GM12801 (cell line): Measurements from ENCODE around the gene NUP214.

Experiments
- TF ChIP-seq, protein P1 (sequence below): IDR thresholded peaks from one replicate; pipeline ENCODE4 v1.5.1; 2011; ENCODE audit warnings: control low read depth; ENCODE audit not compliant: insufficient read length; ENCODE audit errors: extremely low read depth

NUP214 gene

DNA sequence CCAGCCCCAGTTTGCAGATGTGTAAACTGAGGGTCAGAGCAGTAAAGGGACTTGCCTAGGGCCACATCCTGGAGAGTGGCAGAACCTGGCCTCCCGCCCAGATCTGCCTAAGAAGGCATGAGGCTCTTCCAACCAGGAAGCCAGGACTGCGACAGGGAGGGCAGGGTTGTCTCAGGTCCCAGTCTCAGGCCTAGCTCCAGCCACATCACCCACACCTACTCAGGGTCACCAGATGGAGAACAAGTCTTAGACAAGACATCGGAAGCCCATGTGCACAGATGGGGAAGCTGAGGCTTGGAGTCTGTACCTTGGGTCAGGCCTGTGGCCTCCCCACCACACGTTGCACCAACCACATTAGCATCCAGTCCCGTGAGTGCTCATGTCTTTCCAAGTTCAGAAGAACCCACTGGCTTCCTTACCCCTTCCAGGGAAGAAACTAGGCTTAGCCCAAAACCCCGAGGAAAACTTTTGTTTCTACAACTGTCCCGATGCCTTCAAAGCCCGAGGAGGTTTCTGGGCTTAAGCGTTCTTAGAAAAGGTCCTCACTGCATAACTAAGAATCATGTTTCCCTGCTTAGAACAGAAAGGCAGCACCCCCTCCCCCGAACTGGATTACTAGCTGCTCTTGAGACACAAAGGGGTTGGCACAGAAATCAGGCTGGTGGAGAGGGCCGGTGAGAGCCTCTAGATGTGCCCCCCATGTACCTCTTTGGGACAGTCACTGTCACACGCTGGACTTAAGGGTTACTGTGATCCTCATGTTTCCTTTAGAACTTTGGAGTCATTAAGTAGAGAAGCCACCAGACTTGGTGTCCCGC lies 148.7 kb downstream of the NUP214 start:
- TF ChIP-seq, protein P1, sequence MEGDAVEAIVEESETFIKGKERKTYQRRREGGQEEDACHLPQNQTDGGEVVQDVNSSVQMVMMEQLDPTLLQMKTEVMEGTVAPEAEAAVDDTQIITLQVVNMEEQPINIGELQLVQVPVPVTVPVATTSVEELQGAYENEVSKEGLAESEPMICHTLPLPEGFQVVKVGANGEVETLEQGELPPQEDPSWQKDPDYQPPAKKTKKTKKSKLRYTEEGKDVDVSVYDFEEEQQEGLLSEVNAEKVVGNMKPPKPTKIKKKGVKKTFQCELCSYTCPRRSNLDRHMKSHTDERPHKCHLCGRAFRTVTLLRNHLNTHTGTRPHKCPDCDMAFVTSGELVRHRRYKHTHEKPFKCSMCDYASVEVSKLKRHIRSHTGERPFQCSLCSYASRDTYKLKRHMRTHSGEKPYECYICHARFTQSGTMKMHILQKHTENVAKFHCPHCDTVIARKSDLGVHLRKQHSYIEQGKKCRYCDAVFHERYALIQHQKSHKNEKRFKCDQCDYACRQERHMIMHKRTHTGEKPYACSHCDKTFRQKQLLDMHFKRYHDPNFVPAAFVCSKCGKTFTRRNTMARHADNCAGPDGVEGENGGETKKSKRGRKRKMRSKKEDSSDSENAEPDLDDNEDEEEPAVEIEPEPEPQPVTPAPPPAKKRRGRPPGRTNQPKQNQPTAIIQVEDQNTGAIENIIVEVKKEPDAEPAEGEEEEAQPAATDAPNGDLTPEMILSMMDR: no peak

GRCh38 chr9:131274674-131275331 lies 149.4 kb downstream of the NUP214 start:
- TF ChIP-seq, protein P1: no peak

GRCh38 chr9:131275332-131276093 lies 150.1 kb downstream of the NUP214 start:
- TF ChIP-seq, protein P1: no peak

- TF ChIP-seq, protein P1: no peak
Measured at GRCh38 chr9:131276094-131276888, 150.9 kb downstream of the NUP214 start, which contains the start of gene FAM78A. TSS of gene FAM78A (minus strand) at chr9:131276510. CDS start at chr9:131276179, 331 bp downstream.

DNA sequence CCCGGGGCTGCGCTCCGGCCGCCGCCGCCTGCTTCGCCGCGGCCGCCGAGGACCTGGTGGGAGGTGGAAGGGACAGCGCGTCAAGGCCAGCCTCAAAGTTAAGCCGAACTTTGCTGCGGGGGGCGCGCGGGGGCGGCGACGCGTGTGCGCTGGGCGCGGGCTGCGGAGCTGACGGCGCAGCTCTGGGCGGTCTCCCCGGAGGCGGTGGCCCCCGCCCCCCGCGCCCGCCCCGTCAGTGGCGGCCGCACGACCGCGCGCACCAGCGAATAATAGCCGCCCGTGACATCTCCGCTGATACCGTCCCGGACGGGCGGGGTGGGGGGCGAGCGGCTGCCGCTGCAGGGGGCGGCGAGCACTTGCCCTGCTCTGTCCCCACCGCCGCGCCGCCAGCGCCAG lies 151.5 kb downstream of the NUP214 start:
- TF ChIP-seq, protein P1: no peak

DNA sequence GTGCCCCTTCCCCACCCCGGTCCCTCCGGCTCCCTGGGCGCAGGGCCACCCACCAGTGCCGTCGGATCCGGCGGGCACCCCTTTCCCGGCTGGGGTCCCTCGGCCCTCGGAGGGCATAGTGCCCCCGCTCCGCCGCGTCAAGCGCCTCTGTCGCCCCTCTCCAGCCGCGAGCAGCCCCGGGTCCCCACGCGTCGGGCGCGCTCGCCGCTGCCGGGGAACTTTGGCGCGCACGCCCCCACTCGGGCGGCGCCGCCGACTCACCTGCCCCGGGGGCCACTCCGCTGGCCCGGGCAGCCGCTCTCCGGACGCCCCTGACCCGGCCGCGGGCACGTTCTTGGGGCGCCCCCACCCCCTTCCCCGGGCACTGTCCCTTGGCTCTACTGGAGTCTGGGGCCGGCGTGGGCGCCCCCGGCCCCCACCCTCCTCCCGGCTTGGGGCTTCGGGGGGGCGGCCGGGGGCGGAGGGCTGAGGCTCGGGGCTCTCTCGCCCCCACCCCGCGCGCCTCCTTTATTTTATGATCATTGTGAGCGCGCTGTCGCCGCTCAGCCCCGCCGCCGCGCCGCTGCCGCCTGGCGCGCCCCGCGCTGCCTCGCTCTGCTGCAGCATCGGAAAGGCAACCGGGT lies 152.0 kb downstream of the NUP214 start:
- TF ChIP-seq, protein P1: no peak
